Spleen (tissue), 11 donors: ENCODE results near the gene FCSK. TPM values are rescaled to one million over a fixed set of nuclear protein-coding genes. Genes with fewer than 3 reads are reported as not detected.

Source experiments
- DNase-seq: peaks from one replicate; pipeline ENCODE4 v3.0.0-alpha.2; 2020
- H3K27ac ChIP-seq, 8 donors: fragments of 200-600 bp; sonication (generic) in 7 of 8; 1 replicate in 4 of 8; 2 replicates in 4 of 8; pipeline versions ENCODE4 v1.5.0 to v1.8.0; 2016 to 2021; ENCODE audit warnings: inconsistent platforms in 4 of 8, mild to moderate bottlenecking in 4 of 8, moderate library complexity in 1 of 8
- H3K27me3 ChIP-seq, 7 donors: fragments of 200-600 bp; sonication (generic) in 6 of 7; replicated peaks in 1 of 7; 1 replicate in 4 of 7; 2 replicates in 3 of 7; pipeline versions ENCODE4 v1.5.0 to v1.8.0; 2016 to 2021; ENCODE audit warnings: inconsistent platforms in 3 of 7, mild to moderate bottlenecking in 1 of 7
- H3K36me3 ChIP-seq, 6 donors: fragments of 200-600 bp; sonication (generic) in 5 of 6; 1 replicate in 4 of 6; 2 replicates in 2 of 6; pipeline versions ENCODE4 v1.5.0 to v1.8.0; 2016 to 2021; ENCODE audit warnings: inconsistent platforms in 2 of 6
- H3K4me1 ChIP-seq, 6 donors: fragments of 200-600 bp; sonication (generic) in 5 of 6; 1 replicate in 3 of 6; 2 replicates in 3 of 6; pipeline versions ENCODE4 v1.5.0 to v1.8.0; 2016 to 2021; ENCODE audit warnings: inconsistent platforms in 3 of 6
- H3K4me3 ChIP-seq, 8 donors: fragments of 200-600 bp; sonication (generic) in 7 of 8; 1 replicate in 4 of 8; 2 replicates in 4 of 8; pipeline versions ENCODE4 v1.5.0 to v1.8.0; 2016 to 2021; ENCODE audit warnings: inconsistent platforms in 4 of 8, mild to moderate bottlenecking in 4 of 8, moderate library complexity in 2 of 8
- H3K9me3 ChIP-seq, 8 donors: fragments of 200-600 bp; sonication (generic) in 7 of 8; 1 replicate in 4 of 8; 2 replicates in 4 of 8; pipeline versions ENCODE4 v1.5.0 to v1.8.0; 2016 to 2021; ENCODE audit warnings: inconsistent platforms in 4 of 8
- CTCF ChIP-seq, 11 experiments: fragments of 200-600 bp in 7 of 11; fragments of 450-650 bp in 4 of 11; sonication (generic) in 4 of 11; IDR thresholded peaks in 8 of 11; conservative IDR thresholded peaks in 3 of 11; 1 replicate in 7 of 11; 2 replicates in 4 of 11; pipeline versions ENCODE4 v1.4.0 to v1.8.0; 2016 to 2021; ENCODE audit warnings: antibody characterized with exemption in 11 of 11, inconsistent platforms in 4 of 11, mild to moderate bottlenecking in 1 of 11
- POLR2A ChIP-seq, 3 donors: fragments of 450-650 bp; IDR thresholded peaks; one replicate each; pipeline ENCODE4 v1.5.1; 2017; ENCODE audit warnings: antibody characterized with exemption in 3 of 3, mild to moderate bottlenecking in 1 of 3
- POLR2AphosphoS5 ChIP-seq, 3 donors: sonication (generic); formaldehyde crosslinking; IDR thresholded peaks; one replicate each; pipeline ENCODE4 v1.5.1; 2017; ENCODE audit warnings: antibody characterized with exemption in 3 of 3
- WGBS, 5 donors: extraction: QIAGEN DNeasy Blood & Tissue Kit in 3 of 5; methylation state at CpG; one replicate each; pipeline versions ENCODE4 v1.1.5 to v1.1.7; 2013 to 2018; 5-methylcytosine and 5-hydroxymethylcytosine counted together
- intact Hi-C: fragments of 100-400 bp; cut with DNase I; formaldehyde crosslinking; loops from one replicate; pipeline ENCODE4 v1.15.0; 2023; ENCODE audit warnings: low total_unique reads
- polyA plus RNA-seq, 3 donors: library from polyadenylated mRNA; stranded (reverse); fragments of 200-250 nt; gene quantifications; one replicate each; pipeline ENCODE4 v1.2.1, GENCODE V29; 2013
- total RNA-seq, 7 donors: library from RNA; depleted of rRNA in 3 of 7; stranded (reverse); fragments of >200 nt in 3 of 7; fragmentation: NEBNext Ultra II Directional in 4 of 7; extraction: Animal tissue kit (Norgen Biotek cat#: 25700) in 4 of 7; gene quantifications; one replicate each; pipeline versions ENCODE4 v1.1.0 to v1.2.1, GENCODE V29; 2016 to 2021
- donor health status: healthy with polysubstance abuse.
- donor health status: DM: no; HTN: no; CAD: no; lungs with moderate emphysema.
- donor health status: DM: no; HTN: no; CAD: no.
- donor health status: Bipolar disorder and iron deficiency.
- donor health status: healthy.
- donor health status: DM: no; HTN: no; CAD: no.
- donor health status: DM: yes; HTN: yes; CAD: no.

The FCSK gene
- total and polyA plus RNA-seq, 10 donors, result 8.1 to 31.9 (median 23.5) TPM

GRCh38 chr16:70460737-70461261 is 6.4 kb downstream of the FCSK start:
- Histone ChIP-seq H3K4me1 (peaks cover 0 to 36% (median 16%) of the 10 kb centered on the region in 6 donors), H3K4me3 (no peak overlapping the region), H3K27ac (peak overlapping the region in 6 of 8 donors; percentile 27 to 68 (median 60)), H3K36me3 (peaks cover 0 to 32% (median 20%) of the 10 kb centered on the region in 6 donors), H3K27me3 (no peaks in the 10 kb centered on the region), H3K9me3 (no peaks in the 10 kb centered on the region)
- TF ChIP-seq CTCF (IDR thresholded peaks at IDR 0.05 in 8 of 11, conservative IDR thresholded peaks at IDR 0.05 in 3 of 11), result peak in 4 of 11 experiments; percentile 14 to 30 (median 21)
- TF ChIP-seq POLR2A (IDR thresholded peaks at IDR 0.05), result no peak
- peak in 2 of 3 donors; percentile 26 to 51 for TF ChIP-seq POLR2AphosphoS5 (IDR thresholded peaks at IDR 0.05)
- 48 to 79% (median 66%) methylated on average over 3 to 8 of the region's 8 CpGs for WGBS, 5 donors
- intact Hi-C loops, result no loop called here
- no peak for DNase-seq

- Histone ChIP-seq H3K36me3 (peaks cover 0 to 54% (median 37%) of the 10 kb centered on the region in 6 donors), H3K27me3 (no peaks in the 10 kb centered on the region), H3K4me3 (no peak overlapping the region), H3K27ac (no peak overlapping the region), H3K9me3 (no peaks in the 10 kb centered on the region), H3K4me1 (peaks cover 0 to 21% (median 13%) of the 10 kb centered on the region in 6 donors)
- 93 to 100% (median 98%) methylated on average over 2 of the region's 2 CpGs for WGBS, 5 donors
- TF ChIP-seq CTCF (IDR thresholded peaks at IDR 0.05 in 8 of 11, conservative IDR thresholded peaks at IDR 0.05 in 3 of 11), result no peak
- no peak for TF ChIP-seq POLR2AphosphoS5 (IDR thresholded peaks at IDR 0.05)
- TF ChIP-seq POLR2A (IDR thresholded peaks at IDR 0.05), result no peak
- intact Hi-C loops, result no loop called here
- DNase-seq, result no peak
Observed at GRCh38 chr16:70463235-70463634, 8.8 kb downstream of the FCSK start.

GRCh38 chr16:70465999-70466804 is 11.8 kb downstream of the FCSK start:
- Histone ChIP-seq H3K27me3 (no peaks in the 10 kb centered on the region), H3K27ac (no peak overlapping the region), H3K36me3 (peaks cover 0 to 73% (median 37%) of the 10 kb centered on the region in 6 donors), H3K9me3 (no peaks in the 10 kb centered on the region), H3K4me1 (peaks cover 0 to 10% (median 6%) of the 10 kb centered on the region in 6 donors), H3K4me3 (no peak overlapping the region)
- no peak for DNase-seq
- TF ChIP-seq CTCF (IDR thresholded peaks at IDR 0.05 in 8 of 11, conservative IDR thresholded peaks at IDR 0.05 in 3 of 11), result no peak
- no peak for TF ChIP-seq POLR2A (IDR thresholded peaks at IDR 0.05)
- no peak for TF ChIP-seq POLR2AphosphoS5 (IDR thresholded peaks at IDR 0.05)
- 71 to 82% (median 76%) methylated on average over 13 of the region's 13 CpGs for WGBS, 5 donors
- intact Hi-C loops, result no loop called here

GRCh38 chr16:70466805-70467076 is 12.3 kb downstream of the FCSK start:
- Histone ChIP-seq H3K27ac (no peak overlapping the region), H3K27me3 (no peaks in the 10 kb centered on the region), H3K4me1 (peaks cover 0 to 7% (median under 1%) of the 10 kb centered on the region in 6 donors), H3K9me3 (no peaks in the 10 kb centered on the region), H3K4me3 (no peak overlapping the region), H3K36me3 (peaks cover 0 to 78% (median 37%) of the 10 kb centered on the region in 6 donors)
- intact Hi-C loops, result no loop called here
- DNase-seq, result no peak
- TF ChIP-seq CTCF (IDR thresholded peaks at IDR 0.05 in 8 of 11, conservative IDR thresholded peaks at IDR 0.05 in 3 of 11) (no peak), POLR2A (IDR thresholded peaks at IDR 0.05) (no peak), POLR2AphosphoS5 (IDR thresholded peaks at IDR 0.05) (no peak)
- 84 to 96% (median 92%) methylated on average over 7 of the region's 7 CpGs for WGBS, 5 donors
